HG03520 (cell line): Measurements from ENCODE around the gene ARL17B.
A peak's percentile ranks its signal among the peaks of the same experiment; 100 is the strongest.
"Not testable (repeated sequence)": the region's sequence is repeated elsewhere in the genome, so short reads cannot be mapped to it uniquely, and the experiment has no call there.

ENCODE experiments used
- ATAC-seq: cut with Tn5 transposase; IDR thresholded peaks from one replicate; pipeline ENCODE4 v1.9.1; 2021; ENCODE audit warnings: mild to moderate bottlenecking, moderate library complexity; ENCODE audit not compliant: unreplicated experiment

ARL17B gene

DNA sequence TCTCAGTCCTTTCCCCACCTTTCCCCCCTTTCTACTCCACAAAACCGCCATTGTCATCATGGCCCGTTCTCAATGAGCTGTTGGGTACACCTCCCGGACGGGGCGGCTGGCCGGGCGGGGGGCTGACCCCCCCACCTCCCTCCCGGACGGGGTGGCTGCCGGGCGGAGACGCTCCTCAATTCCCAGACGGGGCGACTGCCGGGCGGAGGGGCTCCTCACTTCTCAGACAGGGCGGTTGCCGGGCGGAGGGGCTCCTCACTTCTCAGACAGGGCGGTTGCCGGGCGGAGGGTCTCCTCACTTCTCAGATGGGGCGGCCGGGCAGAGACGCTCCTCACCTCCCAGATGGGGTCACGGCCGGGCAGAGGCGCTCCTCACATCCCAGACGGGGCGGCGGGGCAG, 108.8 kb downstream of the ARL17B start:
- ATAC-seq = not testable (repeated sequence)

DNA sequence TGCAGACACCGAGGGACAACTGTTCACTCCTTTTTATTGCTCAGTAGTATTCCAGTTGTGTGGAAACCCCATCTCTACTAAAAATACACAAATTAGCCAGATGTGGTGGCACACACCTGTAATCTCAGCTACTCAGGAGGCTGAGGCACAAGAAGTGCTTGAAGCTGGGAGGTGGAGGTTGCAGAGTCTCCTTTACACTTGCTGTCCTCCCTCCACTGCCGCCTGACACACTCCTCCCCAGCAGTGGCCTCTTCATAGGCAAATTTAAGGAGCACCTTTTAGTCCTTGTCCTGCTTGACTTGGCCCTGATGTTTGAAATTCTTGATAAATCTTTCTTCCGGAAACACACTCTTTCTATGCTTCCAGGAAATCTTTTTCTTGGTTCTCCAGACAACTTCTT, 112.4 kb downstream of the ARL17B start:
- ATAC-seq = not testable (repeated sequence)

DNA sequence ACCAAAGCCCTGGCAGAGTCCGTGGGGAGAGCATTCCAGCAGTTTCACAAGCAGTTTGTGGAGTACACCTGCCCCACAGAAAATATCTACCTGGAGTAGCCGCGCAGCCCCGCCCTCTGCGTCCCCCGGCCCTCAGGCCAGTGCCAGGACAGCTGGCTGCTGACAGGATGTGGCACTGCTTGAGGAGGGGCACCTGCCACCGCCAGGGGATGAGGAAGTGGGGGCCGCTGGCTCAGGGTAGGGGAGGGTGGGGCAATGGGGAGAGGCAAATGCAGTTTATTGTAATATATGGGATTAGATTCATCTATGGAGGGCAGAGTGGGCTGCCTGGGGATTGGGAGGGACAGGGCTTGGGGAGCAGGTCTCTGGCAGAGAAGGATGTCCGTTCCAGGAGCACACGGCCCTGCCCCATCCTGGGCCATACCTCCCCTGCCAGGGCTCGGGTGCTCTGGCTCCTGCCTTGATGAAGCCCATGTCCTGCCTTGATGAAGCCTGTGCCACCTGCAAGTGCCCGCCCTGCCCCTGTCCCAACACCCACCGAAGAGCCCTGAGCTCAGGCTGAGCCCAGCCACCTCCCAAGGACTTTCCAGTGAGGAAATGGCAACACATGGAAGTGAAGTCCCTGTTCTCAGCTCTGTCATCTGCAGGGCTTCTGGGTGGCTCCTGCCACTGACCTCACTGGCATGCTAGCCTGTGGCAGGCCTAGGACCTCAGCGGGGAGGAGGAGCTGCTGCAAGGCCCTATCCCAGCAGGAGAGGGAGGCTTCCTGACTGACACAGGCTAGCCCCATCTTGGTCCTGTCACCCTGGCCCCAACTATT, 116.4 kb downstream of the ARL17B start:
- ATAC-seq = not testable (repeated sequence)

DNA sequence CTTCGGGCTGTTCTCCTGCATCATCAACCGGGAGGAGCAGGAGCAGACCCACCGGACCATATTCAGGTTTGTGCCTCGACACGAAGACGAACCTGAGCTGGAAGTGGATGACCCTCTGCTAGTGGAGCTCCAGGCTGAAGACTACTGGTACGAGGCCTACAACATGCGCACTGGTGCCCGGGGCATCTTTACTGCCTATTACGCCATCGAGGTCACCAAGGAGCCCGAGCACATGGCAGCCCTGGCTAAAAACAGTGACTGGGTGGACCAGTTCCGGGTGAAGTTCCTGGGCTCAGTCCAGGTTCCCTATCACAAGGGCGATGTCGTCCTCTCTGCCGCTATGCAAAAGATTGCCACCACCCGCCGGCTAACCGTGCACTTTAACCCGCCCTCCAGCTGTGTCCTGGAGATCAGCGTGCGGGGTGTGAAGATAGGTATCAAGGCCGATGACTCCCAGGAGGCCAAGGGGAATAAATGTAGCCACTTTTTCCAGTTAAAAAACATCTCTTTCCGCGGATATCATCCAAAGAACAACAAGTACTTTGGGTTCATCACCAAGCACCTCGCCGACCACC, 117.1 kb downstream of the ARL17B start:
- ATAC-seq = not testable (repeated sequence)

DNA sequence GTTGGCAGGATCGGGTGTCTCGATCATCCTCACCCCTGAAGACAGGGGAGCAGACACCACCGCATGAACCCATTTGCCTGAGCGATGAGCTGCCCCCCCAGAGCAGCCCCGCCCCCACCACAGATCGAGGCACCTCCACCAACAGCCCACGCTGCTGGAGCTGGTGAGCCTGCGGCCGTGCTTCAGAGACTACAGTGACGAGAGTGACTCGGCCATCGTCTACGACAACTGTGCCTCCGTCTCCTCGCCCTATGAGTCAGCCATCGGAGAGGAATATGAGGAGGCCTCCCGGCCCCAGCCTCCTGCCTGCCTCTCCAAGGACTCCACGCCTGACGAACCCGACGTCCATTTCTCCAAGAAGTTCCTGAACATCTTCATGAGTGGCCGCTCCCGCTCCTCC, 117.6 kb downstream of the ARL17B start:
- not testable (repeated sequence) for ATAC-seq

DNA sequence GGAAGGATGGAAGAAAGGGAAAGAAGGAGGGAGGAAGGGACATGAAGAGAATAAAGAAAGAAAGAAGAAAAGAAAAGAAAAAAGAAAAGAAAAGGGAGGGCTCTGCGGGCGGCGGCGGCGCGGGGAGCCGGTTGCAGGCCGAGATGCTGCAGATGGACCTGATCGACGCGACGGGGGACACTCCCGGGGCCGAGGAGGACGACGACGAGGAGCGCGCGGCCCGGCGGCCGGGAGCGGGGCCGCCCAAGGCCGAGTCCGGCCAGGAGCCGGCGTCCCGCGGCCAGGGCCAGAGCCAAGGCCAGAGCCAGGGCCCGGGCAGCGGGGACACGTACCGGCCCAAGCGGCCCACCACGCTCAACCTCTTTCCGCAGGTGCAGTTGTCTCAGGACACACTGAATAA, 118.1 kb downstream of the ARL17B start:
- not testable (repeated sequence) for ATAC-seq

DNA sequence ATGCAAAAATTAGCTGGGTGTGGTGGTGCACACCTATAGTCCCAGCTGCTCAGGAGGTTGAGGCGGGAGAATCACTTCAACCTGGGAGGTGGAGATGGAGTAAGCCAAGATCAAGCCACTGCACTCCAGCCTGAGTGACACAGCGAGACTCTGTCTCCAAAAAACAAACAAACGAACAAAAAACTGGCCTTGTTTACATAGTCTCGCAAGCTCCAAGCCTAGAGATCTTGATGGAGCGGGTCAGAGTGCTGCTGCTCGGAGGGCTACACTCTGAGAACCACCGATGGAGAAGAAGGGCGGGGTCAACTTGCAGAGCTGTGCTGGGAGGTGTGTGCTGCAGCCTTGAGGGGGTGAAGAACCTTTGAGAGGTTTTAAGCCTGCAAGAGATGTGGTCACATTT, 130.2 kb downstream of the ARL17B start:
- not testable (repeated sequence) for ATAC-seq

DNA sequence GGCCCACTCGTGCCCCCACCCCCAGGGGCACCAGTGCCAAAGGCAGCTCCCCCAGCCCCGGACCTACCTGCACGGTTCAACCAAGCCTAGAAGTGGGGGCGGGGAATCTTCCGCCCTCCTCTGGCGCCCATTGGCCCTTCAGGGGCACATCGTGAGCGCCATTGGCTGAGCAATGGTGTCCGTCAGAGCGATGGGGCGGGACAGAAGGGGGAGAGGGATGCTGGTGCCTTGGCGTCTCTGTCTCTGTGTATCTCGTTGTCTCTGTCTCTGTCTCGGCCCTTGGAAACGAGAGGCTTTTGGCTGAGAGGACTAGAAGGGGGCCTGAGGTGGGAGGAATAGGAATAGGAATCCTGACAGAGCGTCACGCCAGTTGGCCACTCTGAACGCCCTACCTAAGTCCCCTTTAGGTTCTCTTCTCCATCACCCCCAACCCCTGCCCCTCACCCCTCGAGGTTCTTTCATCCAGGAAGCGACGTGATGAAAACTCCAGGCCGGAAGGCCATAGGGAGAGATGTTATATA, 136.2 kb downstream of the ARL17B start:
- ATAC-seq = peak; percentile 95

DNA sequence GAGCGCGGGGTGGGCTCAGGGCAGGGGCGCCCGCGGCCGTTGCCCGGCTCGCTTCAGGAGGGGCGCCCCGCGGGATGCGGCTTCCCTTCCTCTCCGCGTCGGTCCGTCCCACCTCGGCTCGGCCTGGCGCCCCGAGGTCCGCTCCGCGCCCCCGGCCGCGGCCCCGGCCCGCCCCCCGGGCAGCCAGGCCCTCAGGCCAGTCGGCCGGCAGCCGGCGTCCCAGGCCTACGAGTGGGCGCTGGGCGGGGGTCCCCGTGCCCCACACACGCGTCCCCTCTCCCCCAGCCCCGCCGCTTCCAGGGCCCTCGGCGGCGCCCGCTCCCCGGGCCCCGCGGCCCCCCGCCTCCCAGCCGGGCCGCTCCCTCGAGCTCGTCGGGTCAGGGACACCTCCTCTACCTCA, 136.7 kb downstream of the ARL17B start:
- peak; percentile 39 for ATAC-seq
